Left lung (tissue), 10 donors: ENCODE results near the gene RAB43. TPM values are rescaled to one million over a fixed set of nuclear protein-coding genes. Genes with fewer than 3 reads are reported as not detected.

Source experiments
- ATAC-seq: fragments of 200-7000 bp; cut with Tn5 transposase; one replicate; pipeline ENCODE4 v1.9.1; 2020; ENCODE audit warnings: moderate library complexity
- DNase-seq, 4 donors: peaks; one replicate each; pipeline ENCODE4 v3.0.0-alpha.2; 2013 to 2020
- H3K27ac ChIP-seq, 2 donors: fragments of 200-600 bp; sonication (generic) in 1 of 2; one replicate each; pipeline versions ENCODE4 v1.5.0 to v1.8.0; 2020 to 2021
- H3K27me3 ChIP-seq, 2 donors: fragments of 200-600 bp; sonication (generic) in 1 of 2; one replicate each; pipeline versions ENCODE4 v1.5.0 to v1.8.0; 2020 to 2021
- H3K36me3 ChIP-seq, 2 donors: fragments of 200-600 bp; sonication (generic) in 1 of 2; one replicate each; pipeline versions ENCODE4 v1.5.0 to v1.8.0; 2020 to 2021
- H3K4me1 ChIP-seq, 2 donors: fragments of 200-600 bp; one replicate each; pipeline ENCODE4 v1.8.0; 2021
- H3K4me3 ChIP-seq, 2 donors: fragments of 200-600 bp; sonication (generic) in 1 of 2; one replicate each; pipeline versions ENCODE4 v1.5.0 to v1.8.0; 2020 to 2021; ENCODE audit warnings: mild to moderate bottlenecking in 1 of 2
- H3K9me3 ChIP-seq, 2 donors: fragments of 200-600 bp; sonication (generic) in 1 of 2; one replicate each; pipeline versions ENCODE4 v1.5.0 to v1.8.0; 2020 to 2021
- CTCF ChIP-seq, 2 donors: fragments of 200-600 bp; sonication (generic) in 1 of 2; IDR thresholded peaks; one replicate each; pipeline versions ENCODE4 v1.5.0 to v1.8.0; 2021; ENCODE audit warnings: antibody characterized with exemption in 2 of 2
- intact Hi-C, 2 donors: fragments of 100-400 bp; cut with DNase I; formaldehyde crosslinking; loops; one replicate each; pipeline versions ENCODE4 v1.11.2 to v1.14.2; 2022
- polyA plus RNA-seq, 6 donors: library from polyadenylated mRNA; unstranded; fragments of 120-200 nt; gene quantifications; one replicate each; pipeline ENCODE4 v1.2.1, GENCODE V29; 2013; ENCODE audit not compliant: insufficient read length in 6 of 6
- total RNA-seq, 2 donors: library from RNA; stranded (reverse); fragmentation: NEBNext Ultra II Directional; extraction: Animal tissue kit (Norgen Biotek cat#: 25700); gene quantifications; one replicate each; pipeline ENCODE4 v1.2.1, GENCODE V29; 2021
- donor health status: DM: no; HTN: yes; CAD: no.
- donor health status: DM: no; HTN: no; CAD: no.

RAB43 gene
- total and polyA plus RNA-seq, 8 donors: 5.8 to 30.6 (median 10.2) TPM

- Histone ChIP-seq H3K36me3 (no peaks in the 10 kb centered on the region), H3K27me3 (peaks cover 6 to 36% of the 10 kb centered on the region in 2 donors), H3K9me3 (no peaks in the 10 kb centered on the region), H3K27ac (no peak overlapping the region), H3K4me1 (peaks cover 0 to 11% of the 10 kb centered on the region in 2 donors), H3K4me3 (no peak overlapping the region)
- DNase-seq (no peak), ATAC-seq (no peak)
- TF ChIP-seq CTCF (IDR thresholded peaks at IDR 0.05): no peak
- intact Hi-C loops: no loop called here
Measured at GRCh38 chr3:129046732-129047552, 74.7 kb downstream of the RAB43 start.

- Histone ChIP-seq H3K4me1 (peaks cover 0 to 11% of the 10 kb centered on the region in 2 donors), H3K27ac (no peak overlapping the region), H3K27me3 (peaks cover 6 to 36% of the 10 kb centered on the region in 2 donors), H3K36me3 (no peaks in the 10 kb centered on the region), H3K9me3 (no peaks in the 10 kb centered on the region), H3K4me3 (peak overlapping the region; percentile 5 to 23)
- ATAC-seq (peak; percentile 12), DNase-seq (no peak)
- no peak for TF ChIP-seq CTCF (IDR thresholded peaks at IDR 0.05)
- intact Hi-C loops: no loop called here
Measured at GRCh38 chr3:129046037-129046731, 75.4 kb downstream of the RAB43 start.

- DNase-seq (no peak), ATAC-seq (peak; percentile 91)
- Histone ChIP-seq H3K4me3 (peak overlapping the region; percentile 5 to 23), H3K9me3 (no peaks in the 10 kb centered on the region), H3K27ac (no peak overlapping the region), H3K4me1 (peaks cover 0 to 11% of the 10 kb centered on the region in 2 donors), H3K27me3 (peaks cover 6 to 36% of the 10 kb centered on the region in 2 donors), H3K36me3 (no peaks in the 10 kb centered on the region)
- intact Hi-C loops: no loop called here
- no peak for TF ChIP-seq CTCF (IDR thresholded peaks at IDR 0.05)
Measured at GRCh38 chr3:129045675-129046036, 75.9 kb downstream of the RAB43 start.

GRCh38 chr3:129040579-129041300 lies 80.9 kb downstream of the RAB43 start:
- ATAC-seq: no peak
- peaks cover 5 to 15% of the 10 kb centered on the region in 2 donors for H3K27me3 ChIP-seq
- no peak for DNase-seq

More at GRCh38 chr3:129040579-129041300, 80.9 kb downstream of the RAB43 start:
- Histone ChIP-seq H3K9me3 (no peaks in the 10 kb centered on the region), H3K36me3 (no peaks in the 10 kb centered on the region), H3K4me3 (no peak overlapping the region), H3K4me1 (peaks cover 0 to 4% of the 10 kb centered on the region in 2 donors), H3K27ac (no peak overlapping the region)
- no peak for TF ChIP-seq CTCF (IDR thresholded peaks at IDR 0.05)
- intact Hi-C loops: no loop called here
